Thymus (tissue), 11 donors: ENCODE results near the gene KCNIP3. TPM values are rescaled to one million over a fixed set of nuclear protein-coding genes. Genes with fewer than 3 reads are reported as not detected.
"Not testable (repeated sequence)": the region's sequence is repeated elsewhere in the genome, so short reads cannot be mapped to it uniquely, and the experiment has no call there.

Experiments
- DNase-seq, 9 donors: peaks; one replicate each; pipeline ENCODE4 v3.0.0-alpha.2; 2013; ENCODE audit warnings: low spot score in 9 of 9, low read depth in 6 of 9, missing footprints in 1 of 9
- H3K27ac ChIP-seq, 2 donors: one replicate each; pipeline ENCODE4 v1.5.1; 2013; ENCODE audit warnings: control low read depth in 1 of 2, low read depth in 1 of 2, low read length in 1 of 2, mild to moderate bottlenecking in 1 of 2, moderate library complexity in 1 of 2
- H3K27me3 ChIP-seq, 2 donors: one replicate each; pipeline ENCODE4 v1.5.1; 2013; ENCODE audit warnings: low read length in 1 of 2; ENCODE audit not compliant: control insufficient read depth in 2 of 2, insufficient read depth in 1 of 2
- H3K36me3 ChIP-seq, 2 donors: one replicate each; pipeline ENCODE4 v1.5.1; 2013; ENCODE audit warnings: low read length in 1 of 2, mild to moderate bottlenecking in 1 of 2, moderate library complexity in 1 of 2; ENCODE audit not compliant: control insufficient read depth in 2 of 2, insufficient read depth in 2 of 2
- H3K4me1 ChIP-seq, 2 donors: one replicate each; pipeline ENCODE4 v1.5.1; 2013; ENCODE audit warnings: low read length in 2 of 2; ENCODE audit not compliant: control insufficient read depth in 2 of 2, insufficient read depth in 2 of 2
- H3K4me3 ChIP-seq, 2 donors: one replicate each; pipeline ENCODE4 v1.5.1; 2013; ENCODE audit warnings: low read length in 2 of 2, control low read depth in 1 of 2, mild to moderate bottlenecking in 1 of 2
- H3K9me3 ChIP-seq, 2 donors: one replicate each; pipeline ENCODE4 v1.5.1; 2013; ENCODE audit warnings: low read length in 1 of 2, mild to moderate bottlenecking in 1 of 2; ENCODE audit not compliant: control insufficient read depth in 2 of 2, insufficient read depth in 1 of 2
- WGBS: extraction: QIAGEN DNeasy Blood & Tissue Kit; methylation state at CpG from one replicate; pipeline ENCODE4 v1.1.7; 2013; 5-methylcytosine and 5-hydroxymethylcytosine counted together
- polyA plus RNA-seq: library from polyadenylated mRNA; stranded (reverse); fragments of 200-250 nt; gene quantifications from one replicate; pipeline ENCODE4 v1.2.3, GENCODE V29; 2013
- total RNA-seq: library from RNA; stranded (reverse); fragments of 120-200 nt; gene quantifications from one replicate; pipeline ENCODE4 v1.2.4, GENCODE V29; 2013
- donor health status: healthy.

KCNIP3 gene
- total and polyA plus RNA-seq, 2 donors = 5.3 to 21.4 TPM

- H3K36me3 ChIP-seq, H3K4me1 ChIP-seq, H3K9me3 ChIP-seq, DNase-seq, H3K27ac ChIP-seq, H3K4me3 ChIP-seq, H3K27me3 ChIP-seq: not testable (repeated sequence)
- WGBS = no CpG with 5 or more reads among the region's 30 CpGs
These were observed 138.2 kb downstream of the KCNIP3 start for GRCh38 chr2:95435162-95435871.

Other genes starting within 250 kb of the KCNIP3 start
- 71.5 TPM for gene MRPS5, start 175.5 kb upstream of the KCNIP3 start, total RNA-seq
- 161 TPM for gene MRPS5, start 175.5 kb upstream of the KCNIP3 start, polyA plus RNA-seq
- gene ZNF514, start 137.5 kb upstream of the KCNIP3 start, total RNA-seq = 11.5 TPM
- gene ZNF514, start 137.5 kb upstream of the KCNIP3 start, polyA plus RNA-seq = 18.6 TPM
- 6.3 TPM for gene ZNF2, start 131.5 kb upstream of the KCNIP3 start, total RNA-seq
- gene ZNF2, start 131.5 kb upstream of the KCNIP3 start, polyA plus RNA-seq = 2.5 TPM
- gene ZNF892, start 89.8 kb upstream of the KCNIP3 start, total RNA-seq = 5.3 TPM
- 0.39 TPM for gene ZNF892, start 89.8 kb upstream of the KCNIP3 start, polyA plus RNA-seq
- 2.3 TPM for gene PROM2, start 22.9 kb upstream of the KCNIP3 start, total RNA-seq
- 4.3 TPM for gene PROM2, start 22.9 kb upstream of the KCNIP3 start, polyA plus RNA-seq
- gene FAHD2A, start 105.4 kb downstream of the KCNIP3 start, total RNA-seq = 30.2 TPM
- gene FAHD2A, start 105.4 kb downstream of the KCNIP3 start, polyA plus RNA-seq = 16.9 TPM
- 0.90 TPM for gene TRIM43B, start 187.4 kb downstream of the KCNIP3 start, total RNA-seq
- 1.3 TPM for gene TRIM43B, start 187.4 kb downstream of the KCNIP3 start, polyA plus RNA-seq